HepG2 (cell line): Measurements from ENCODE around the gene CLDN9. TPM values are rescaled to one million over a fixed set of nuclear protein-coding genes. Genes with fewer than 3 reads are reported as not detected.

Source experiments
- ARNTL ChIP-seq: sonication (generic); formaldehyde crosslinking; IDR thresholded peaks from 2 replicates; pipeline ENCODE4 v1.4.0; 2020; ENCODE audit warnings: mild to moderate bottlenecking, missing genetic modification reagents
- BATF2 ChIP-seq: sonication (generic); formaldehyde crosslinking; IDR thresholded peaks from 2 replicates; pipeline ENCODE4 v1.8.0; 2022; ENCODE audit warnings: mild to moderate bottlenecking, missing genetic modification reagents, moderate library complexity
- BCLAF1 ChIP-seq: fragments of 450-650 bp; IDR thresholded peaks from 2 replicates; pipeline ENCODE4 v1.6.1; 2017; ENCODE audit warnings: mild to moderate bottlenecking
- CHCHD3 ChIP-seq: sonication (generic); formaldehyde crosslinking; IDR thresholded peaks from 2 replicates; pipeline ENCODE4 v1.8.0; 2022; ENCODE audit warnings: mild to moderate bottlenecking, missing genetic modification reagents, moderate library complexity
- CREM ChIP-seq, 2 experiments: sonication (generic) in 1 of 2; formaldehyde crosslinking in 1 of 2; IDR thresholded peaks; 2 replicates each; pipeline versions ENCODE4 v1.4.0 to v1.6.1; 2016 to 2020; ENCODE audit warnings: antibody characterized with exemption in 1 of 2, mild to moderate bottlenecking in 1 of 2, missing genetic modification reagents in 1 of 2
- FOXJ3 ChIP-seq: sonication (generic); formaldehyde crosslinking; IDR thresholded peaks from 2 replicates; pipeline ENCODE4 v1.4.0; 2020; ENCODE audit warnings: missing genetic modification reagents, mild to moderate bottlenecking, borderline replicate concordance
- KAT2B ChIP-seq: fragments of 150-350 bp; IDR thresholded peaks from 2 replicates; pipeline ENCODE4 v1.6.1; 2014; ENCODE audit warnings: low read depth, low read length, borderline replicate concordance
- MAX ChIP-seq: IDR thresholded peaks from 2 replicates; pipeline ENCODE4 v1.6.1; 2012; ENCODE audit warnings: inconsistent platforms
- NFATC3 ChIP-seq: sonication (generic); formaldehyde crosslinking; IDR thresholded peaks from 2 replicates; pipeline ENCODE4 v1.5.1; 2020; ENCODE audit warnings: mild to moderate bottlenecking, missing genetic modification reagents
- POLR2AphosphoS5 ChIP-seq: IDR thresholded peaks from 2 replicates; pipeline ENCODE4 v1.6.1; 2012; ENCODE audit warnings: low read depth, low read length
- REST ChIP-seq, 2 experiments: IDR thresholded peaks; 2 replicates each; pipeline ENCODE4 v1.6.1; 2011 to 2012; ENCODE audit warnings: low read length in 2 of 2, borderline replicate concordance in 1 of 2, low read depth in 1 of 2, mild to moderate bottlenecking in 1 of 2, moderate library complexity in 1 of 2
- RXRB ChIP-seq: IDR thresholded peaks from 2 replicates; pipeline ENCODE4 v1.6.1; 2016; ENCODE audit warnings: borderline replicate concordance, missing genetic modification reagents, missing compliant biosample characterization
- TBL1XR1 ChIP-seq: fragments of 150-350 bp; IDR thresholded peaks from 2 replicates; pipeline ENCODE4 v1.6.1; 2014; ENCODE audit warnings: borderline replicate concordance, low read length; ENCODE audit not compliant: partially characterized antibody
- ZBTB38 ChIP-seq: sonication (generic); formaldehyde crosslinking; IDR thresholded peaks from 2 replicates; pipeline ENCODE4 v1.5.1; 2020; ENCODE audit warnings: mild to moderate bottlenecking, missing genetic modification reagents
- ZFYVE20 ChIP-seq: sonication (generic); formaldehyde crosslinking; IDR thresholded peaks from 2 replicates; pipeline ENCODE4 v1.8.0; 2023; ENCODE audit warnings: low read depth, mild to moderate bottlenecking, moderate library complexity, missing genetic modification reagents, borderline replicate concordance
- ZNF264 ChIP-seq: sonication (generic); formaldehyde crosslinking; IDR thresholded peaks from 2 replicates; pipeline ENCODE4 v1.4.0; 2020; ENCODE audit warnings: missing genetic modification reagents
- ZNF276 ChIP-seq: sonication (generic); formaldehyde crosslinking; IDR thresholded peaks from 2 replicates; pipeline ENCODE4 v1.4.0; 2020; ENCODE audit warnings: mild to moderate bottlenecking, low read depth, missing genetic modification reagents
- ZNF329 ChIP-seq: sonication (generic); formaldehyde crosslinking; IDR thresholded peaks from 2 replicates; pipeline ENCODE4 v1.9.0; 2021; ENCODE audit warnings: low read depth, mild to moderate bottlenecking, missing genetic modification reagents
- ZNF337 ChIP-seq: sonication (generic); formaldehyde crosslinking; IDR thresholded peaks from 2 replicates; pipeline ENCODE4 v1.5.1; 2020; ENCODE audit warnings: missing genetic modification reagents, low read depth, mild to moderate bottlenecking, borderline replicate concordance
- ZNF557 ChIP-seq: sonication (generic); formaldehyde crosslinking; IDR thresholded peaks from 2 replicates; pipeline ENCODE4 v1.4.0; 2020; ENCODE audit warnings: missing genetic modification reagents
- ZNF614 ChIP-seq: IDR thresholded peaks from 2 replicates; pipeline ENCODE4 v1.6.1; 2018; ENCODE audit warnings: missing biosample characterization, missing genetic modification reagents, inconsistent platforms, borderline replicate concordance
- ZNF672 ChIP-seq: sonication (generic); formaldehyde crosslinking; IDR thresholded peaks from 2 replicates; pipeline ENCODE4 v1.8.1; 2022; ENCODE audit warnings: missing genetic modification reagents
- polyA plus RNA-seq, 8 experiments: library from polyadenylated mRNA; depleted of rRNA in 3 of 8; stranded (reverse) in 7 of 8; unstranded in 1 of 8; fragments of >200 nt; fragmentation: Illumina TruSeq in 4 of 8; extraction: Trizol in 4 of 8; gene quantifications; 2 replicates each; pipeline versions ENCODE4 v1.2.1 to v1.2.3, GENCODE V29; 2011 to 2016; ENCODE audit warnings: low read depth in 4 of 8, missing spikeins in 1 of 8, mixed read lengths in 1 of 8; ENCODE audit not compliant: insufficient read depth in 1 of 8
- total RNA-seq, 5 experiments: library from RNA; depleted of rRNA; stranded (reverse); fragments of >200 nt; fragmentation: Illumina TruSeq; extraction: Trizol; gene quantifications; 2 replicates each; pipeline ENCODE4 v1.2.3, GENCODE V29; 2016; ENCODE audit warnings: low read depth in 1 of 5

Gene CLDN9
- total and polyA plus RNA-seq, 2 of the 13 experiments (the other 11 are each of a cell fraction or from before 2014, with no cell fraction given): 0.15 to 0.26 TPM

- TF ChIP-seq CHCHD3 (CRISPR knock-in tag) (no peak), ZFYVE20 (CRISPR knock-in tag) (no peak), ZNF557 (CRISPR knock-in tag) (no peak), ZBTB38 (CRISPR knock-in tag) (no peak), KAT2B (no peak), BCLAF1 (no peak), ZNF264 (CRISPR knock-in tag) (no peak), RXRB (peak; percentile 49; the same call in 1 of the 2 replicates), FOXJ3 (CRISPR knock-in tag) (no peak), ZNF337 (no peak), NFATC3 (CRISPR knock-in tag) (no peak), ZNF614 (no peak), ZNF329 (no peak), CREM (IDR thresholded peaks at IDR 0.05) (no peak), CREM (CRISPR knock-in tag; IDR thresholded peaks at IDR 0.05) (no peak), ZNF276 (CRISPR knock-in tag) (no peak), POLR2AphosphoS5 (peak; percentile 59), REST (IDR thresholded peaks at IDR 0.05; ENCODE audit: borderline replicate concordance in 1 of 2, low read depth in 1 of 2, low read length in 2 of 2) (no peak), ZNF672 (CRISPR knock-in tag) (no peak), ARNTL (CRISPR knock-in tag) (peak; percentile 79), BATF2 (no peak), MAX (peak; percentile 46; the same call in 1 of the 2 replicates), TBL1XR1 (no peak)
These were observed 7.9 kb upstream of the CLDN9 start (continued) for GRCh38 chr16:3004781-3005284.
